GM03348 (cell line): ENCODE results near the gene CAVIN4.
A peak's percentile ranks its signal among the peaks of the same experiment; 100 is the strongest.

Source experiments
- DNase-seq: peaks from one replicate; pipeline ENCODE4 v3.0.0; 2012; ENCODE audit warnings: low spot score

Gene CAVIN4

DNA sequence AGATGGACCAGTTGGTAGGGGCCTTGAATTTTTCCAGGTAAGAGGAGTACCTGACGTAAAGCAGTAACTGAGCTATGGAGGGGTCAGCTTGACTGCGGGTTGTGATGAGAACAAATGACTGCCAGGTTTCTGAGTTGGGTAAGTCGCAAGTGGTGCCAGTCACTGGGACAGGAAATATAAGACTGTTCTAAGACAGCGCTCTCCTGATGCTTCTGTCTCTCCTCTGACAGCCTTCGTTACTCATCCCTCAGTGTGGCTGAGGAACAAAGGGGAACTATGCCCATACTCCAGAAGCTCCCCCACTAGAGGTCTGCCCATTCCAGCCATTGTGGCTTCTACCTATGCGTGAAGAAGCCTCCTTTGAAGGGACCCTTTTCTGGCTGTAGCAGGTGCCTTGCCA, 13.3 kb downstream of the CAVIN4 start:
- no peak for DNase-seq

DNA sequence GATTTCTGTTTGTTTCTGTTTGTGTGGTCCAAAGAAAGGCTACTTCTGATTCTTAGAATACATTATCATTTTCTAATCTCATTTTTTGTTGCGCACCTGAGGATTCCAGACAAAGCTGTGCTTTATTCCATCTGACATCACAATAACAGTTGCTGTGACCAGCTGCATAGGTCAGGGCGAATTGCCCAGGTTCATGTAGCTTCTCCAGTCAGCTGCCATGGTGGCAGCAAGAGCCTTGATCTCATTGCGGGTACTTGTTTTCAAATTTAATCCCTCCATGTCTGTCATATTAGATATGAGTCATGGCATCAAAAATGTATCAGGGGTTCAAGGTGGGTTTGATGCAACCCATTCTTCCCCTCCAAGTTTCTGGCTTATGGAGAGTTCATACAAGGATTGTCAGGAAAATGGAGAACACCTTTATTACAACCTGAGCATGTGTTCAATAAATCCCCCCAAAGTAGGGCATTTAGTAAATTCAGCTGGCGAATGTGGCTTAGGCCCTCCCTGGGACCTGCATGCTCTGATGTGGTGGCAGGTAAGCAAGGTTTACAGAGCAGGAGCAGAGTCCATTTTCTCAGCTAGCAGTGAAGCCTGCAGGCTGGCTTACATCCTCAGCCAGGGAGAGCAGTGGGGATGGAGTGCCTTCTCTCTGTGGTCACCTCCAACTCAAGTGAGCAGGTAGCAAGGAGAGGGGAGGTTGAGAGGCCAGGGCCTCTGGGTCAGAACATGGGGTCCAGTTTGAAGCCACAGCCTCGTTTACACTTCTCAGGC, 13.9 kb downstream of the CAVIN4 start:
- DNase-seq, result no peak

DNA sequence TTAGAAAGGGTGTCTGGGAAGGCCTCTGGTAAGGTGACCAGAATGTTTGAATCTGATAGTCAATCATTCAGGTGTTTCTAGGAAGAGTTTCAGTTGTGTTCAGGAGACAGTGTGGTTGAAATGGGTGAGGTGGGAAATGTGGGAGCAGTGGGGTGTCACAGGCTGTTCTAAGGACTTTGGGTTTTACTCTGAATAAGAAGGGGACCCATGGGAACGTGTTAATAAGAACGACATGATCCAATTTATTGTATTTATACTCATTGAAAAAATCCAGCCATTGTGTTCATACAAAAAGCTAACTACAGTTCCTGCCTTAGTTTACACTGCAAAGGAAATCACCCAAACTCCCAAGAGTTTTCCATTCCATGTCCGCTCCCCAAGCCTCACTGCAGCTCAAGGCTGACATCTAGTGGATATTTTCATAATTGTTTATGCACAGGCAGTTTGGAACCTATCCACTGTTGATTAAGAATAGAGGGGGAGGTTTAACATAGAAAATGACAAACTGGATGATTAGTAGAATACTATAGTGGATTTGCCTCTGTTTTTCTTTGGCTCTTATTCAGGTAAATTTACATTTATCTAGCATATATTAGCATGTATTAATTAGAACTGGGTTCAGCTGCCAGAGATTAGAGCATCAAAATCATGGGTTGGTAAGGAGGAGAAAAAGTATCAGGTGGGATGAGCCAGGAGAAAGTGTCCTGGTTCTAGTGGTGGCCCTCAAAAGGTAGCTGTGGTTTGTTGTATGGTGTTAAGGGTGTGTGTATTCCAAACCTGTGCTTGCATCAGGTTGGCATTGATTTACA, 17.7 kb downstream of the CAVIN4 start:
- peak; percentile 71 for DNase-seq

DNA sequence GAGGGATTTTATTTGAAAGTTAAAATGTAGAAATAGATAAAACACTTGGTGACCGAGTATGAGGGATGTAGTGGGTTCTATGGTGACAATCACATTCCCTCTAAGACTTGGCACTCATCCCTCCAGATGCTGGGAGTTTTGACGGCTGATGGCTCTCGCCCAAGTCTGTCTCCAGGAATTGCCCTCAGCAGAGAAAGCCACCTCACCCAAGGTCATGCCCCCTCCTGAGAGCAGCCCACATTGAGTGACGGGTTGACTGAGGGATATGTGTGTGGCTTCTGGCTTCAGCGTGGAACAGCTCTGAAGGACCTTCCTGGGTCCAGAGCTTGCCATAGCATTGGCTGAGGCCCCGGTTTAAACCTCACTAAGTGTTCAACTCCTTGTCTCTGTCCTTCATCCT, 19.4 kb downstream of the CAVIN4 start:
- DNase-seq, result no peak

DNA sequence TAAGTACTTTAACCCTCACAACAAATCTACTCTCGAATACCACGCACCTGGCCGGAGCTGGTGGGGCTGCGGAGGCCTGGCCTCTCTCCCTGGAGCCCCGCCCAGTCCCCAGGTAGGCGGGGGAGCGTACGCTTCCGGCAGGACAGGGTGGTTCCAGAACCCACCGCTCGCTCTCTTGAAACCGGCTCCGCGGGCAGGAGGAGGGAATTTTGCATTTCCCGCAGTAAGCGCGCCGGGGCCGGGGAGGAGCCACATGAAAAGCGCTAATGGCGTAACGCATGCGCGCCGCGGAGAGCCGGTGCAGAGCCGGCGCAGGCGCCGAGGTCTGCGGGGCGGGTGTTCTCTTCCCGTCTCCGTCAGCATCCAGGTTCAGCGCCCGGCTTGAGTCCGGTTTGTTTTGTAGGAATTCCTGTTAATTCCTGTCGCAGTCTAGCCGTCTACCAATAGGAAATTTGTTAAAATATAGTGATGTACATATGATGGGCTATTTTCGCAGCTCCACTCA, 20.8 kb downstream of the CAVIN4 start:
- DNase-seq, result peak; percentile 96

DNA sequence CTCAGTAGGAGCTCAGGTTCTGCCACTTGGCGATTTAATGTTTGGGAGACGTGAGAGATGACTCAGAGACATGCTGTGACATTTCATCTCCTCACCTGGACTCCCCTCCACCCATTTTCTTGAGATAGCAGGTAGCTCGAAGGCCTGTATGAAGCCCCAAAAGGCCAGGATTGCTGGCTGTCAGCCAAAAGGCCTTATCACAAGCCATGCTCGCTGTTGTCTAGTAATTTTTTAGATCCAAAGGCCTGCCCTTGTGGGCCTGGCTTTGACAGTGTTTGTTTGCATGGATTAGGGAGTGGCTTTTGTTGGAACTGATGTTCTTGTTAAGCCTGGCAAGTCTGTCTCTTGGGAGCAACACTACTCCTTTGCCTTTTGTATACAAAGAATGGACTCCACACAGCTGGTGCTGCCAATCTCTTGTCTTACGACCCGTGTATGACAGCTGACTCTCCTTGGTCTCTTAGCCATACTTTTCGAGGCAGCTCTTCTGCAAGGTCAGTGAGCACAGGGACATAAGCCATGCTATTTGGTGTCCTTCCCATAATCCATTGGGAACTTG, 22.7 kb downstream of the CAVIN4 start:
- DNase-seq, result no peak

DNA sequence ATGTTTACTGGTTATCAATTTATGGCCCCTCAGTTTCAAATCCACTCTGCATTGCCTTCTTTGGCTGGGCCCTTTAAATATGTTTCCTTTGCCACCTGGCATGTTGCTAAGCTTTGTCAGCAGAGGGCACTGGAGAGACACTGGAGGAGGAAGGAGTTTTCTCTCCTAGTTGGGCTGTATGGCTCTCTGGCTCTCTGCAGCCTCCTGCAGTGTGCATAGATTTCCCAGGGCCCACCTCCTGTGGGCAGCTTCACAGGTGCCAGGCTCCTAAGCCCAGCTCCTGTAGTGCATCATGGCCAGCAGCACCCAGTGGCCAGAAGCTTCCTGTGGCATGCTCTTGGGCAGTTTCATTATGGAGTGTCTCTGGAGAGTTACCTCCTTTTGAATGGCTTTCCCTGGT, 23.3 kb downstream of the CAVIN4 start:
- DNase-seq, result peak; percentile 75

DNA sequence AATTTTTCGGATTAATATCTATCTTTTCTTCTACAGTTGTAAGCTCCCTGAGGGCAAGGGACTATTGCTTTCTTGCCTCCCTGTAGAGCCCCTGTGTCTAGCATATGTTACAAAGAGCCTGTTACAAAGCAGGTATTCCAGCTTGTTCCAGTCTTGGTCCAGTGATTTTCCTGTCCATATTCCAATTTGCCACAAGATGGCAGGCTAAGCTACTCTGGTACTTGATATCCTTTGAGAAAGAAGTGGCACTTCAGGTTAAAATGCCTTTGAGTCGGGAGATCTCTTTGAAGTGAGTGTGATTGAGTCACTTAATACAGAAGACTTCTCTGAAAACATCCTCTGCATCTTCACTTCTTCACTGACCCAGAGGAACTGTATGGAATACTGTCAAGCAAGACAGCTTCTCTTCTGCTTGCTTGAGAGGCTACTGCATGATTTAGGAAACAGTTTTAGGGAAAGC, 24.5 kb downstream of the CAVIN4 start:
- peak; percentile 52 for DNase-seq

DNA sequence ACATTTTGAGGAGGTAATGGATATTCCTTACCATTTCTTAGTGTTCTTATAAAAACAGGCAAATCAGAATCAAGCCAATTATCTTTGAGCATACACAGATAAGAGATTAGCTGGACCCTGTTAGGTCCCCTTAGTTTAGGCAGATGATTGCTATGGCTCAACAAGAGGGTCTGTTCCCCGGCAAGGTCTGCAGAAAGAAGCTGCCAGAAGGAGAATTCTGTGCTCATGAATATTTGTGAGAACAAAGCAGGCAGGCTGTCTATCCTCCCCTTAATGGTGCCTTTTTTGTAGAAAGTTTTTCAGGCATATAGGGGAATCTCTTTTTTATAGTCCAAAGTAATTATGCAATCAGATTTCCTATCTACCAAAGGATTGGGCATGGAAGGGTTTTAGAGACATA, 27.5 kb downstream of the CAVIN4 start:
- DNase-seq, result no peak

DNA sequence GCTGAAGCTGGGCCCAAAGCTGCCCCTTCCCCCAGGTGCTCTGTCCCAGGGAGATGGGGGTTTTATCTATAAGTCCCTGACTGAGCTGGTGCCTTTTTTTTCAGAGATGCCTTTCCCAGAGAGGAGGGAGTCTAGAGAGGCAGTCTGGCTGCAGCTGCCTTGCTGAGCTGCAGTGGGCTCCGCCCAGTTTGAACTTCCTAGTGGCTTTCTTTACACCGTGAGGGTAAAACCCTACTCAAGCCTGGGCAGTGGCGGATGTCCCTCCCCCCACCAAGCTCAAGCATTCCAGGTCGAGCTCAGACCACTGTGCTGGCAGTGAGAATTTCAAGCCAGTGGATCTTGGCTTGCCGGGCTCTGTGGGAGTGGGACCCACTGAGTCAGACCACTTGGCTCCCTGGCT, 41.3 kb downstream of the CAVIN4 start:
- DNase-seq, result no peak

DNA sequence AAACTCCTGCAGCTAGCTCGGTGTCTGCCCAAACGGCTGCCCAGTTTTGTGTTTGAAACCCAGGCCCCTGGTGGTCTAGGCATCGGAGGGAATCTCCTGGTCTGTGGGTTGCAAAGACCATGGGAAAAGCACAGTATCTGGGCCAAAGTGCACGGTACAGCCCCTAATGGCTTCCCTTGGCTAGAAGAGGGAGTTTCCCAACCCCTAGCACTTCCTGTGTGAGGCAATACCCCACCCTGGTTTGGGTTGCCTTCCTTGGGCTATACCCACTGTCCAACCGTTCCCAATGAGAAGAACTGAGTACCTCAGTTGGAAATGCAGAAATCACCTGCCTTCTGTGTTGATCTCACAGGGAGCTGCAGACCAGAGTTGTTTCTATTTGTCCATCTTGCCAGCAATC, 41.8 kb downstream of the CAVIN4 start:
- no peak for DNase-seq

DNA sequence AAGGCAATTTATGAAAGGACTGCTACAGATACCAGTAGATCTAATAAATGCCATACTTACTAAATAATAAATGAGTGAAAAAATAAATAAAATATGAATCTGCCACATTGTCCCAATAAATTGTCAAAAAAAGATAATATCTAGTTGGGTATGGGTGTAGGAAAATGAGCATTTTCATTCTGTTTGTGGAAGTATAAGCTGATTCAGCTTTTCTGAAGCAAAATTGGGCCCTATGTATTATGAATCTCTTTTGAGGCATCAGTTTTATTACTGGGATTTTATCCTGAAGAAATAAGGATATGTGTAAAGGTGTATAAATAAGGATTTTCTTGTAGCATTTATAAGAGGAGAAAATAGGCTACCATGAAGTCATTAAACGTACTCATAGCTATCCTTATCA, 46.1 kb downstream of the CAVIN4 start:
- DNase-seq, result no peak

DNA sequence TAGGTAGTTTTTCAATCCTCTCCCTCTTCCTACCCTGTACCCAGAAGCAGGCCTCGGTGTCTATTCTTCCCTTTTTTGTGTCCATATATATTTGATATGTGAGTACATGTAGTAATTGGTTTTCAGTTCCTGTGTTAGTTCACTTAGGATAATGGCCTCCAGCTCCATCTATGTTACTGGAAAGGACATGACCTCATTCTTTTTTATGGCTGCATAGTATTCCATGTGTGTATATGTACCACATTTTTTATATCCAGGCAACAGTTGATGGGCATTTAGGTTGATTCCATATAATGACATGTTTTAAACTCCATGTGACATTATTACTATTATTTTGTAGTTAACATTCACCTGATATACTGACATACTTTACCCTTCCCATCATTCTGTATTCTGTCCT, 49.1 kb downstream of the CAVIN4 start:
- no peak for DNase-seq

DNA sequence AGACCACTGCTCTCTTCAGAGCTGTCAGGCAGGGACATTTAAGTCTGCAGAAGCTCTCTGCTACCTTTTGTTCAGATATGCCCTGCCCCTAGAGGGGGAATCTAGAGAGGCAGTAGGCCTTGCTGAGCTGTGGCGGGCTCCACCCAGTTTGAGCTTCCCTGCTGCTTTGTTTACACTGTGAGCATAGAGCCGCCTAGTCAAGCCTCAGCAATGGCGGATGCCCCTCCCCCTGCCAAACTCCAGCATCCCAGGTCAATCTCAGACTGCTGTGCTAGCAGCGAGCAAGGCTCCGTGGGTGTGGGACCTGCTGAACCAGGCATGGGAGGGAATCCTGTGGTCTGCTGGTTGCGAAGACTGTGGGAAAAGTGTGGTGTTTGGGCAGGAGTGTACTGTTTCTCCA, 59.9 kb downstream of the CAVIN4 start:
- DNase-seq, result no peak
